ENCODE data around the gene DIS3L.

DNA sequence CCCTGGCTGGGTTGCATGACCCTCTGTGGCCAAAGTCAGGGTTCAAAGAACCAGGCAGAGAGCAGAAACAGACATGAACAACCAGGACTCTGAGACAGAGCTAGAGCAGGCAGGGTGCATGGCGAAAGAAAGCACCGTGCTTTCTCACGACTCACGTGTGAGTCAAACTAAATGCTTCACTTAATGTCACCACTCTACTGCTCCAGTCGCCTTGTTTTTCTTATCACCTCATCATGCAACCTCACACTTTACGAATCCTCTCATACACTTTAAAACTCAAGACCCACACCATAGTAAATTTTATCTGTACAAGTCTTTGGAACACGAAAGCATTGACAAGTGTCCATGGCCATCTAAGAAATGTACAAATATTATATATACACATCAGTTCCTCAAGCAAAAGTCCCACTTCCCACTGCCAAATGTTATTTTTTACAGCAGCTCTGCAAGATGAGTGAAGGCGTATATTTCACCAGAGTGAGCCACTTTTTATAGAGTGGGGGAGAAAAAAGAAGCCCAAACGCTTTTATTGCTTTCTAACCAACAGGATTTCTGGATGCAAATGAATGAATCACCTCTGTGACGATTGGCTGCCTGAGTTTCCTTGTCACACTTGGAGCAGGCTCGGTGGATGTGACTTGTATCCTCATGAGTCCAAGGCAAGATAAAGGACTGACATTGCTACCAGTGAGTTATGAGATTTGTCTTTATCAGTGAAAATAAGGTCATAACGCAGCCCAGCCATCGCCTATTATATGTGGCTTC lies 23.9 kb upstream of the DIS3L start:
- TF ChIP-seq, protein P1, sequence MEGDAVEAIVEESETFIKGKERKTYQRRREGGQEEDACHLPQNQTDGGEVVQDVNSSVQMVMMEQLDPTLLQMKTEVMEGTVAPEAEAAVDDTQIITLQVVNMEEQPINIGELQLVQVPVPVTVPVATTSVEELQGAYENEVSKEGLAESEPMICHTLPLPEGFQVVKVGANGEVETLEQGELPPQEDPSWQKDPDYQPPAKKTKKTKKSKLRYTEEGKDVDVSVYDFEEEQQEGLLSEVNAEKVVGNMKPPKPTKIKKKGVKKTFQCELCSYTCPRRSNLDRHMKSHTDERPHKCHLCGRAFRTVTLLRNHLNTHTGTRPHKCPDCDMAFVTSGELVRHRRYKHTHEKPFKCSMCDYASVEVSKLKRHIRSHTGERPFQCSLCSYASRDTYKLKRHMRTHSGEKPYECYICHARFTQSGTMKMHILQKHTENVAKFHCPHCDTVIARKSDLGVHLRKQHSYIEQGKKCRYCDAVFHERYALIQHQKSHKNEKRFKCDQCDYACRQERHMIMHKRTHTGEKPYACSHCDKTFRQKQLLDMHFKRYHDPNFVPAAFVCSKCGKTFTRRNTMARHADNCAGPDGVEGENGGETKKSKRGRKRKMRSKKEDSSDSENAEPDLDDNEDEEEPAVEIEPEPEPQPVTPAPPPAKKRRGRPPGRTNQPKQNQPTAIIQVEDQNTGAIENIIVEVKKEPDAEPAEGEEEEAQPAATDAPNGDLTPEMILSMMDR (IDR thresholded peaks at IDR 0.05; ENCODE audit: low read length) = no peak
- TF ChIP-seq EZH2 (optimal IDR thresholded peaks at IDR 0.05; ENCODE audit: low read depth, low read length) = no peak
